Skeletal muscle satellite cell (primary cell): ENCODE results near the gene SPA17.

Source experiments
- H3K27me3 ChIP-seq: 2 replicates; pipeline ENCODE4 v1.7.0; 2013; ENCODE audit warnings: low read length; ENCODE audit not compliant: control insufficient read depth, insufficient read depth
- H3K36me3 ChIP-seq: 2 replicates; pipeline ENCODE4 v1.7.0; 2013; ENCODE audit warnings: mild to moderate bottlenecking, control low read depth, low read length; ENCODE audit not compliant: insufficient read depth
- H3K4me1 ChIP-seq: 2 replicates; pipeline ENCODE4 v1.7.0; 2013; ENCODE audit warnings: low read length; ENCODE audit not compliant: control insufficient read depth, insufficient read depth
- H3K4me2 ChIP-seq: 2 replicates; pipeline ENCODE4 v1.7.0; 2013; ENCODE audit warnings: mild to moderate bottlenecking, low read length
- H3K4me3 ChIP-seq: 2 replicates; pipeline ENCODE4 v1.7.0; 2013; ENCODE audit warnings: low read length
- H3K9ac ChIP-seq: 2 replicates; pipeline ENCODE4 v1.7.0; 2013; ENCODE audit warnings: mild to moderate bottlenecking, low read depth, low read length, moderate library complexity
- H3K9me3 ChIP-seq: replicated peaks from 2 replicates; pipeline ENCODE4 v1.7.0; 2013; ENCODE audit warnings: mild to moderate bottlenecking, control low read depth, low read length

The SPA17 gene

GRCh38 chr11:124667601-124668000 is 6.1 kb upstream of the SPA17 start:
- no peak overlapping the region for H3K4me2 ChIP-seq
- no peaks in the 10 kb centered on the region for H3K9me3 ChIP-seq

GRCh38 chr11:124669193-124669592 is 4.5 kb upstream of the SPA17 start:
- no peaks in the 10 kb centered on the region for H3K36me3 ChIP-seq
- H3K9ac ChIP-seq = no peak overlapping the region
- no peak overlapping the region for H3K4me3 ChIP-seq
- H3K4me2 ChIP-seq = no peak overlapping the region
- H3K9me3 ChIP-seq = no peaks in the 10 kb centered on the region
- H3K27me3 ChIP-seq = no peaks in the 10 kb centered on the region
- peaks cover 8% of the 10 kb centered on the region for H3K4me1 ChIP-seq

More at GRCh38 chr11:124667601-124668000, 6.1 kb upstream of the SPA17 start:
- no peaks in the 10 kb centered on the region for H3K27me3 ChIP-seq
- no peaks in the 10 kb centered on the region for H3K36me3 ChIP-seq
- peaks cover 1% of the 10 kb centered on the region for H3K4me1 ChIP-seq
- H3K9ac ChIP-seq = no peak overlapping the region
- H3K4me3 ChIP-seq = no peak overlapping the region

- H3K4me3 ChIP-seq = no peak overlapping the region
Measured at GRCh38 chr11:124670732-124671131, 3.0 kb upstream of the SPA17 start.

GRCh38 chr11:124672536-124673215 is 1.0 kb upstream of the SPA17 start:
- H3K4me2 ChIP-seq = peak overlapping the region; percentile 81
- H3K27me3 ChIP-seq = no peaks in the 10 kb centered on the region
- no peaks in the 10 kb centered on the region for H3K36me3 ChIP-seq
- peak overlapping the region; percentile 91 for H3K4me3 ChIP-seq
- peak overlapping the region; percentile 94 for H3K9ac ChIP-seq
- peaks cover 22% of the 10 kb centered on the region for H3K4me1 ChIP-seq
- H3K9me3 ChIP-seq = no peaks in the 10 kb centered on the region

More at GRCh38 chr11:124670732-124671131, 3.0 kb upstream of the SPA17 start:
- Histone ChIP-seq H3K9me3 (no peaks in the 10 kb centered on the region), H3K9ac (no peak overlapping the region), H3K27me3 (no peaks in the 10 kb centered on the region), H3K4me2 (no peak overlapping the region), H3K4me1 (peaks cover 13% of the 10 kb centered on the region), H3K36me3 (no peaks in the 10 kb centered on the region)

- peak overlapping the region; percentile 94 for H3K9ac ChIP-seq
- peak overlapping the region; percentile 91 for H3K4me3 ChIP-seq
- peaks cover 22% of the 10 kb centered on the region for H3K4me1 ChIP-seq
- H3K27me3 ChIP-seq = no peaks in the 10 kb centered on the region
- H3K36me3 ChIP-seq = no peaks in the 10 kb centered on the region
- no peaks in the 10 kb centered on the region for H3K9me3 ChIP-seq
- peak overlapping the region; percentile 81 for H3K4me2 ChIP-seq
Measured at GRCh38 chr11:124674168-124674517, 439 bp downstream of the SPA17 start.

GRCh38 chr11:124674571-124674970 is 867 bp downstream of the SPA17 start:
- H3K4me1 ChIP-seq = peaks cover 22% of the 10 kb centered on the region
- H3K36me3 ChIP-seq = no peaks in the 10 kb centered on the region
- H3K9ac ChIP-seq = peak overlapping the region; percentile 94
- peak overlapping the region; percentile 81 for H3K4me2 ChIP-seq
- peak overlapping the region; percentile 91 for H3K4me3 ChIP-seq
- no peaks in the 10 kb centered on the region for H3K27me3 ChIP-seq
- no peaks in the 10 kb centered on the region for H3K9me3 ChIP-seq

GRCh38 chr11:124676386-124676785 is 2.7 kb downstream of the SPA17 start:
- Histone ChIP-seq H3K9me3 (no peaks in the 10 kb centered on the region), H3K4me3 (no peak overlapping the region), H3K27me3 (no peaks in the 10 kb centered on the region), H3K4me1 (peaks cover 22% of the 10 kb centered on the region), H3K36me3 (no peaks in the 10 kb centered on the region), H3K9ac (no peak overlapping the region), H3K4me2 (peak overlapping the region; percentile 43)

- Histone ChIP-seq H3K27me3 (no peaks in the 10 kb centered on the region), H3K4me1 (peaks cover 16% of the 10 kb centered on the region), H3K9ac (no peak overlapping the region), H3K36me3 (no peaks in the 10 kb centered on the region), H3K4me3 (no peak overlapping the region), H3K9me3 (peaks cover 4% of the 10 kb centered on the region), H3K4me2 (no peak overlapping the region)
Measured at GRCh38 chr11:124678416-124678815, 4.7 kb downstream of the SPA17 start.

- Histone ChIP-seq H3K4me1 (peaks cover 3% of the 10 kb centered on the region), H3K9me3 (peaks cover 4% of the 10 kb centered on the region), H3K4me3 (no peak overlapping the region), H3K27me3 (no peaks in the 10 kb centered on the region), H3K36me3 (no peaks in the 10 kb centered on the region), H3K9ac (no peak overlapping the region), H3K4me2 (no peak overlapping the region)
Measured at GRCh38 chr11:124681421-124681820, 7.7 kb downstream of the SPA17 start.

- Histone ChIP-seq H3K27me3 (no peaks in the 10 kb centered on the region), H3K4me2 (no peak overlapping the region), H3K36me3 (no peaks in the 10 kb centered on the region), H3K4me3 (no peak overlapping the region), H3K9ac (no peak overlapping the region), H3K4me1 (no peaks in the 10 kb centered on the region), H3K9me3 (peaks cover 4% of the 10 kb centered on the region)
Measured at GRCh38 chr11:124682443-124682842, 8.7 kb downstream of the SPA17 start.

- Histone ChIP-seq H3K9me3 (no peaks in the 10 kb centered on the region), H3K27me3 (no peaks in the 10 kb centered on the region)
Measured at GRCh38 chr11:124693142-124693541, 19.4 kb downstream of the SPA17 start.

GRCh38 chr11:124699547-124699946 is 25.8 kb downstream of the SPA17 start:
- Histone ChIP-seq H3K9me3 (no peaks in the 10 kb centered on the region), H3K36me3 (no peaks in the 10 kb centered on the region), H3K4me2 (no peak overlapping the region), H3K27me3 (peaks cover 25% of the 10 kb centered on the region), H3K9ac (no peak overlapping the region), H3K4me1 (no peaks in the 10 kb centered on the region), H3K4me3 (no peak overlapping the region)

More at GRCh38 chr11:124693142-124693541, 19.4 kb downstream of the SPA17 start:
- Histone ChIP-seq H3K36me3 (no peaks in the 10 kb centered on the region), H3K4me3 (no peak overlapping the region), H3K9ac (no peak overlapping the region), H3K4me2 (no peak overlapping the region), H3K4me1 (no peaks in the 10 kb centered on the region)
